RKO (cell line): ENCODE data around the gene TP63.
A peak's percentile ranks its signal among the peaks of the same experiment; 100 is the strongest.

Experiments
- DNase-seq: peaks from one replicate; pipeline ENCODE4 v3.0.0-alpha.2; 2016; ENCODE audit warnings: low spot score

Gene TP63

DNA sequence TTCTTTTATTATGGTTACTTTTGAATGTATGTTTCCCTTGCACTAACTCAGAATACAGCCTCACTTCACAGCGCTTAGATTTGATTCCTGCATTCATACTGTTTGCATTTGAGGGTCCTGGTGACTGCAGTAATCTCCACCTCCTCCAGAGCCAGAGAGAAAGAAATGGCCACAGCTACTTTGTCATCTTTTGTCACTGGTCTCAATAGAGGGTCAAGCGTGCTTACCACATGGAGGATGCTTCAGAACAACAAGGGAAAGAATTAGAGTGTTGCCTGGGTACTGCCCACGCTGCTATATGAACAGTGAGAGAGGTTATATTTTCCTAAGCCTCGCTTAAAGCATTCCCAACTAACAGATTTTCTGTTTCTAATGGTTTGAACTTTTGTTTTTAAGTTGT, 190.1 kb downstream of the TP63 start:
- no peak for DNase-seq

DNA sequence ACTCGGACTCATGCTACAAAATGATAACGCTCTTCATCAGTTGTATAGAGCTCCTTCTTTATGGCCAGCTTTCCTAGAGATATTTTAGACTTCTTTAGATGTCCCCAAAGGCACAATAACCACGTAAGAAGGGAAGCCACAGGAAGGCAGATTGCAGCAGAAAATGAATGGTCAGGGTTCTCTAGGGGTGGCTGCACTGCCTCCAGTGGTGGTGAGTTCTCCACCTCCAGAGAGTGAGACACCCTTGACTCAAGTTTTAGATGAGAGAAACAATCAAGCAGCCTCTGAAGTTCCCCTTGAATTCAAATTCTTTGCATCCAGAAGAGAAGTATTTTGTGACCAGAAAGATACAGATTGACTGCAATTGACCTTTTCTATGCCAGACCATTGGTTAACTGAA, 191.5 kb downstream of the TP63 start:
- peak; percentile 4 for DNase-seq

DNA sequence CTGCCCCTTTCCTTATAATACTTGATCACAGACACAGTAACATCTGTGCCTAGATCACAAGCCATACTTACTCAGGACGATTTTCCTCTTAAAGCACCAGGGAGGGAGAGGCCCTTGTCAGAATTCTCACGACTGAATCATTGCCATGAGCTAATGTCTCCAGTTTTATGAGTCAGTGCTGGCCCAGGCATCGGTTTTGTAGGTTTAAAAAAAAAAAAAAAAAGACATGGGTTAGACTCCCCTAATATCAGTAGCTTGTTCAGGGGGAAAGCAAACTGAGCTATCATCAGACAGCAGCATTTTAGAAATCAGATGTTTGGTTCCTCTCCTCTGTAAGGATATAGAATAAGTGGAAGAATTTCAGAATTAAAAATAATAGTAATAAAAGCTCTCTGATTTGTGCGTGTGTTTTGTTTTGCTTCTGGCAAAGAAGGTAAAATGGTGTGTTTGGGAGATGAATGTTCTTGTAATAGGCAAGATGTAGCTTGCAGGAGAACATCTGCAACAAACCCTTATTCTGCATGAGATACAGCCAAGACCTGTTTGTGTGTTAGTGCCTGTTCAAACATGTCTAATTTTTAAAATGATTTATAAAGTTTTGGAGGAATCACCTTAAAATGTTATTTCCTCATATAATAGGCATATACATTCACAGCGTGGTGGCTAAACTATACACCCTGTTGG, 193.6 kb downstream of the TP63 start:
- peak; percentile 79 for DNase-seq

DNA sequence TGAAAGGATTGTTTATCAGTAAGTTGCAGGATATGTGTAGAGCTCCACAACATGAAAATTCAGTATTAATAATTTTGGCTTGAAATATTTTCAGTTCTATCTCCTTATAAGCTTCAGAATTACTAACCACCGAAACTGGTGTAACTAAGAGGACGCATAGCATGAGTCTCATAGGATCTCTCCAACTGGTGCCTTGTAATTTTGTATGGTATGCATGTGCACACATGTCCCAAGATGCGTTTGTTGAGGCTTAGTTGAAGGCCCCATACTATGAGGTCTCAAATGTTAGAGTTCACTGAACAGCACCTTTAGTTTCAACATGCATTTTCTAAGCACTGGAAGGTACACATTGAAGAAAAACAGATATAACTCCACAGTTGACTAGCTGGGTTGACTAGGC, 195.4 kb downstream of the TP63 start:
- no peak for DNase-seq

DNA sequence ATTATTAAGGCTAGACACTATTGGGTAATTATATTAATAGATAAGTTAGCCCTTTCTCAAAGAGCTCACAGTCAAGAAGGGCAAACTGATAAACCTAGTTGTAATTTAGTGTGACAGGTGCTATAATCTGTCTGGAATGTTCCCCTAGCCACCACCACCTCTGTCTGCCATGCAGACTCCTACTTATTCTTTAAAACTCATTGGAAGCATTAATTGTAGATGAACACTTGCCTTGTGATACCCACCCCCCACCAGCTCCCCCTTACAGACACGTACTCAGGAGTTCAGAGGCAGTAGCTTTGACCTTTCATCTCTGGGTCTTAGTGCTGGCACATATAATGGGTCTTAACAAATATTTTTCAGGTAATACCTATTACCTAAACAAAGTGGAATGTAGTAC, 195.9 kb downstream of the TP63 start:
- DNase-seq, result no peak

DNA sequence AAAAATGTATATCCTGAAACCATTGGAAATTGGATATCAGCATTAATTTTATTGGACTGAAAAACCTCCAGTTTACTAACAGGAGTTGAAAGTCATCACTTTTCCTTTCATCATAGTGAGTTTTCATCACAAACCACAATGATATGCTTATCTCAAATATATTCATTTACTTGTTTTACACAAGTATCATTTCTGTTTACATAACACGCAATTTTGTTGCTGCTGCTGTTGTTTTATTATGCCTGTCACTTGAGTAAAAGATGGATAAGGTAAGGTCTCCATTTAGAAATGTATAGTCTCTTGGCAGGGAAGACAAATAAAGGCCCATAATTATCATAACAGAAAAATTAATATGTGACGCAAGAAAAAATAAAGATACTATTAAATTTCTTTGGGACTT, 199.2 kb downstream of the TP63 start:
- DNase-seq, result no peak

DNA sequence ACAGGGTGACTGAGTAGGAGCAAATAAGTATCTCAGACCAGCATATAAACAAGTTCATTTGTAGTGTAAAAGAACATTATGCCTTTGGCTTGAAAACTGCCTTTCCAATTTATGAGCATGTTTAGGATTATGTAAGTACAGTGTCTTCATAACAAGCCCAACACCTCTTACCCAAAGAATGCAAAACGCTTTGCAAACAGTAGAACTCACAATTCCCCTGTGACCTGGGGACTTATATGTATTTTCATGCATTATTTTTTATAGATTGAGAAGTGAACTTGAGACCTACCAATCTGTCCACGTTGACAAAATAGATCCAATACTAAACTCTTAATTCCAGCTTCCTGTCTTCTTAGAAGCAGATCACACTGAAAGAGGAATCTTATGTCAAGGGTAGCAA, 202.1 kb downstream of the TP63 start:
- DNase-seq, result no peak

DNA sequence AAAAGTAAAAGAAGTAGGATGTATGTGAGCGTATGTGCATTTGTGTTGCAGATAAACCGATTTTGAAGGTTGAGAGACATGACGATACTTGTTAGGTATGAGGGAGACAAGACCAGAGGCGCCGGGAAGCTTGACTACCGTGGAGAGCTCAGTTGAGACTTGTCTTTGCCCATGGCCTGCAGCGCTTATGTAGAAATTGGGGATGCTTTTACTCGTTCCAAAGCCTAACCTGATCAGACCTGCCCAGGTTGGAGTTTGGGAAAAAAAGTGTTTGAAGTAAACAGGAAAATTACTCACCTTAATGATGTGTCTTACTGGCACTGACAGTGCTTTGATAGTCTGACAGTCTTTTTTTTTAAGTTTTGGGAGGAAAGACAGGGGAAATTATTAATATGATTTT, 202.8 kb downstream of the TP63 start:
- DNase-seq, result no peak

DNA sequence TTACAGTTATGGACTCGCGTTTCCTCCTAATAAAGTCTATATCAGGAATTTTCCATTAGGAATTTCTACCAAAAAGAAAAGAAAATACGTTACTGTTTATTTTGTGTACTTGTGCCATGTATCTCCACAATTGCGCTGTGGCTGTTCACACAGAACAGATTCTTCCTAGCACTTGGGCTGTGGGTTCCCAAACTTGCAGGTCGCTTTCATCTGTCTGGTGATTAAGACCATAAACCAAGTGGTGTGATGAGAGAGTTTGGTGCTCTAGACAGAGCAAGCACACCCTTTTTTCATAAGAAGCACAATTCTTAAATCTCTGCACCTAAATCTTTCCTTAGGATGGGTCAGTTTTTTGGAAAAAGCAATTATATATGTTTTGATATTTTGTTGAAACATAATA, 203.3 kb downstream of the TP63 start:
- DNase-seq, result no peak

DNA sequence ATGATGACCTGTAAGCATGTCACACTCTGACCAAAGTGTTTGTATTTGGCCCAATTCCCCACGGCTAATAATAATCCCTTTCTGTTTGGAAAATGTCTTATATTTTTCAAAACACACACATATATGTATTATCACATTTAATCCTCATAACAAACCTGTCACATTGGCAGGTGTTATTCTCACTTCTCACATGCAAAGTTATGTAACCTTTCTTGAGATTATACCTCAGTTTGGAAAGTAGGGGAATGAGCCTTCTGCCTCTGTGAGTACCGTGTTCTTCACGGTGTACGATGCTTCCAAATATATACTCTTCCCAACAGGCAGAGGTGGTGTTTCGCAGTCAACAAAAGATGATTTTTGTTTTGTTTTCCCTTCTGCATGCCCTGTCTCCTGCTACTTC, 205.6 kb downstream of the TP63 start:
- no peak for DNase-seq

DNA sequence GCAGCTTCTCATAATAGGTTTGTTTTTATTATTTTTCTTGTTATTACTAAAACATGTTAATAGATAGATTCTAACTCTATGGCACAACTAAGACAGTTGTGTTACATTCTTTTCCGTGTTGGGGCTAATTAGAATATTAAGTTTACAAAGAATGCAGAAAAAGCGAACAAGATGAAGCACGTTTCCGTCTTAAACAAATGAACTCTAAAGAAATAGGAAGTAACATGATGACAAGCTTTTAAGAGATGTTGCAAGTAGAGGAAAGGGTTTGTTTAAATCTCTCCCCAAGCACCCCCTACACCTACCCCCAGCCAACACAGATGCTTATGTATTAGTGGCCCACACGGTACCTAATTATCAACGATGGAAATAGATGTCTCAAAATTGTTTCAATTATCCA, 207.1 kb downstream of the TP63 start:
- DNase-seq, result no peak

DNA sequence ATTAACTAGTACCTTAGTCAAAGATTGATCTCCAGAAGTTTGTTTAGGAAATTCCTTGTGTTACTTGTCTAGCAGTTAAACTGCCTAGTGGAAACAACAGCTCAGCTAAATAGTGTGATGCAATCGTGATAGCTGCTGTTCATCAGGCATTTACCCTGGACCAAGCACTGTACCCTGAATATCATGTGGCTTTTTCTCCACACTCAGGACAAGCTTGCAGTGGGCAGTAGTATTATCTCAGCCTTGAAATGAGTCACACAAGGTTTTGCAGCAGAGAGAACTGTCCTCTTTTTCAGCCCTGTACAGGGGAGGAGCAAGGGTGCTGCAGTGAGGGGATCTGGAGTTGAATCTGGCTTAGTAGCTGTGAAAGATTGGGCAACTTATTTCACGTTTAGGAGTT, 208.4 kb downstream of the TP63 start:
- no peak for DNase-seq

DNA sequence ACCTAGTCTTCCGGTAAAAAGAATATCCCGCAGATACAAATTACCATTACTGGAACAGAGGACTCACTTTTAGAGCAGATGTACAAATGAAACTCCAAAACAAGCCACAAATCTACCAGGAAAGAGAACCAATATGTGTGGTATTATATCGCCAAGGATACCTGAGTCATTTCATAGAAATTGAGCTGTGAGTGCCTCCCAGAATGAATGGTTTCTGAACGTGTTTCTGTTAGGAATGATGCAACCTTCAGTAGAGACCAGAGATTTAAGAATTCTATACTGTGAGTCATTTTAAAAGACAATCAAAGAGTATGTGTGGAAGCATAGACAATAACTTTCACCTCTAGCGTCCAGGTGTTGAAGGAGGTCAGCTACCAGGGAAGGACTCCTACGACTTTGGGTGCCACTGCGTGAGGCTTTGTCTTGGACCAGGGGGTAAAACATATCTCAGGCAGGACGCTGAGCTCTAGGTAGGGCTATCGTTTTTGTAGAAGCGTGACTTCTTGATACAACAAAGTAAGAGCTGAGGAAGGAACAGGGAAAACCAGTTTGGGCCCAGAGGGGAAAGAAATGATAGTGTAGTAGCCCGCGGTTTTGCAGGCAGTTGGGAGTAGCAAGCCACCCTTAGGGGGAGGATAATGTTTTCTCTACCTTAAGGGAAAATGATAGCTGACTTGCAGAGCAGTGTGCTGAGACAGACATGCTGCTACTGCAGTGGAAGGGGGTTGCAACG, 210.4 kb downstream of the TP63 start:
- no peak for DNase-seq

DNA sequence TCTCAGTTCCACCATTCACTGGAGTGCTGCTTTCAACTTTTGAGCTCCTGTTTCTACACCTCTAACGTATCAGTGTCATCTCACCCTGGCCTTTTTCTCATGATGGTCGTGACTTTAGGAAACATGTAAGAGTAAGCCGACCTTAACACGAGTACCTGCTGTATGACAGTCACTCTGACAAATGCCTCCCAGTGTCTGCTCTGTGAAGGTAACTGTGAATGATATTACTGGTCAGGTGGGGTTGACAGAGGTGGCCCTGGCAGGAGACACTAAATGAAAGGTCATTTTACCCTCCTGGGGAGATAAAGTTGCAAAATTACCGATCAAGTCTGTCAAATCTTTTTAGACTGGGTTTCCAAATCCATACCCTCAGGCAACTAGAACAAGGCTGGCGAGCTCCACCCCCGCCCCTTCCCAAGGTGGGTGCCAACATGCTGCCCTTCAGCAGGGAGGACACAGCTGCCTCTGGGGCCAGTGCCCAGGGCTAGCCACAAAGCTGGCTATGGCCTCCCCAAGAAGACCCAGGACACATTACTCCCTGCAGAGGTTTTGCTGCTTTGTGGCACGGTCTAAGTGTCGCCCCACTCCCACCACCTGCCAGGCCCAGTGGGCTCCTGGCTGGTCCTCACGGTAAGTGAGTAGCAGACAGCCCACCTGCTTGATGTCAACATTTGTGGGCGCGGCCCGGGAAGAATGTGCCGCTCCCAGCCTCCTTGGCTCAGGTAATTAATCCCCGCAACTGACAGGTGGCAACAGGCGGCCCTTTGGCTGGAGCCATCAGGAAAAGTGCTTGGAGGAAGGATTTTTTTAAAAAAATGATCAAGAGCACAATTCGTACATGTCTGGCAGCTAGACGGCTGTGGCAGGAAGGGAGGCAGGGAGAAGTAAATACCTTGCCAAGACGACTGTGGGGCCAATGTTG, 211.8 kb downstream of the TP63 start:
- DNase-seq, result no peak

DNA sequence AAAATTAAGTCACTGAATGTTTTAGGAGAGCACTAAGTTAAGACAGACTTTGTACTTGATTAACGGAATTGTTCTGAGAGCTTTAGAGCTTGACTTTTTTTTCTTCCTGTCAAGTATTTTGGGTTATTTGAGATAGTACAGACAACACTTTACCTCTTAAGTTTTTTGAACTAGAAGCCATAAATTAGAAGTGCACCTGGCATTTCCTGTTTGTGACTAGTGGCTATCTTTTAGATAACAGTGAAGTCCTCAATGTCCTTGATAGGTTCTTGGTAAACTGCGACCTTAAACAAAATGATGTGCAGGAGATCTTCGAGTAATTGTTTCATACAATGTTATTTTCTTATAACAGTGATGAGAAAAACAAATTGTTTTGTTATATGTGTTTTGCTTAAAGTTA, 213.9 kb downstream of the TP63 start:
- no peak for DNase-seq

DNA sequence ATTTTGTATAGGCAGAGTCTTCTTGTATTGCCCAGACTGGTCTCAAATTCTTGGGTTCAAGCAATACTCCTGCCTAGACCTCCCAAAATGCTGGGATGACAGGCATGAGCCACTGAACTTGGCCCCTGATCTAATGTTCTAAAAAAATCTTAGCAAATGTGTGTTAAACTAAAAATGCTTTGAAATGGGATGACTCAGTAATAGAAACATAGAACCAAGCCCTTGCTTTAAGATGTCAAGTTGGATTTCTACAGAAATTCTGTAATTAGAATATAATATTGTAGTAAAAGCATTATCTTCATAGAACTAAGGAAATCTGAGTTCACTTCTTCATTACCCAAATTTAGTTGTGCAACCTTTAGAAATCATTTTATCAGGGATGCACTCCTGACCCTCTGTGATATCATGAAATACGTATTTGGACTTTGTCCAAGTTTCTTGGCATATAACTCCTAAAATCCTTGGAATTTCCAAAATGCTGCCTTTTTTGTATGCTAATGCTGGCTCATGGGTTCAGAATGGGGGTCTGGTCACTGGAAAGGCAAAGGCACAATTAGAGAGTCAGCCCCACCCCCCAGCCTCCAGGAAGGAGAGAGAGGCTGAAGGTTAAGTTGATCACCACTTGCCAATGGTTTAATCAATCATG, 217.3 kb downstream of the TP63 start:
- DNase-seq, result no peak

DNA sequence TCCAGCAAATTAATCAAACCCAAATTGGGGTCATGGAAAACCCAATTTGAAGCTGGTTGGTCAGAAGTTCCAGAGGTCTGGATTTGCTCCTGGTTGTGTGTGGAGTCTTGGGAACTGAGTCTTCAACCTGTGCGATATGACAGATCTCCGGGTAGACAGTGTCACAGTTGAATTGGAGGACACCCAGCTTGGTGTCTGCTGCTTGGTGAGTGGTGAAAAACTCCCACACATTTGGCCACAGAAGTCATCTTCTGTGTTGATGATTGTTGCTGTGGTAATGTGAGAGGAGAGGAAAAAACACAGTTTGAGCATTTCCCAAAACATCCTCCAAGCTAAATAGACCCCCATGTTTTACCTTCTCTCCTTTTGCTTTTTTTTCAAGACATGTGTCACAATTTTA, 218.1 kb downstream of the TP63 start:
- no peak for DNase-seq

DNA sequence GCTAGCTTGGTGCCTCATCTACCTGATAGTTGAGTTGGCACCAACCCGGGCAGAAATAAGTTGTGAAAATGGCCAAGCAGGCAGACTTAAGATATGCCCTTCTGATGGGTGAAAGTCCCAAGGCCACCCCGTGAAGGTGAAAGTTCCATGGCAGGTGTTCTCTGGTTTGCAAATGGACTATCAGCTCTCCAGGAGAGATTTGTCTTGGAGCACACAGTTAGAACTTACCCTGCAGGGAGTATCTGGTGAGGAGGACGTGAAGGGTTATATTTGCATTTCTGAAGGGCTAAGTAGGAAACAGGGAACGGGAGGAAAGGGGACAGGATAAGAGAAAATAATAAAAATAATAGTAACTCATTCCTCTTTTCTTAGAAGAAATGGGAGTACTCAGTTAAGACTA, 220.5 kb downstream of the TP63 start:
- DNase-seq, result no peak

DNA sequence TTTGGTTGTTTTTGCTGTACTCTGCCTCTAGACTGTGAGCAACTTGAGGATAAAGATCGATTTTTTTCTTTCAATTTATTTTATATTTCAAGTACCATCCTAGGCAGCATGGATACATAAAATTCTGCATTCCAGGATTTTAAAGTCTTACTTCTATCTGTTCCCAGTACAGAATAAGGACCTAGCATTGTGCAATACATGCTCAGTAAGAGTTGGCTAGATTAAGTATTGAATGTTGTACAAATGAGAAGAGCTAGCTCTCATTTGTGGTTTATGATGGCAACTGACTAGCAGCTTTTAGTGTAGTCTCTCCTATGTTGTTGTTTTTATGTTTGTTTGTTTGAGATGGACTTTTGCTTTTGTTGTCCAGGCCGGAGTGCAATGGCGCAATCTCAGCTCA, 222.7 kb downstream of the TP63 start:
- no peak for DNase-seq

DNA sequence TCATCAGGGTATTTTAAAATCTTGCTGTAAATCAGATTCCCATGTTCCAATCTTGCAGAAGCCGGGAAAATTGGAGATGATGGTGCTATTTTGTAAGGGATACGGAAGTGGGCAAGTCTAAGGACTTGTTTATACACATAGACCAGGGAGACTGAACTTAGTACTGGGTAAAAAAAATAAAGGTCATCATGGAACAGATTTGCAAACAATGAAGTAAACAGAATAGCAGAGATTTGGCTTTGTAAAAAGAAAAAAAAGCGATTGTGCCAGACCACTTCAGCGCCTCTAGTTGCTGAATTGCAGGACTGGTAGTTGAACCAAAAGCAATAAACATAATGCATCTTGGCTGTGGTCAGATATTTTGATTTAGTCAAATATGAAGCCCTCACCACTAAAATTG, 229.1 kb downstream of the TP63 start:
- no peak for DNase-seq

DNA sequence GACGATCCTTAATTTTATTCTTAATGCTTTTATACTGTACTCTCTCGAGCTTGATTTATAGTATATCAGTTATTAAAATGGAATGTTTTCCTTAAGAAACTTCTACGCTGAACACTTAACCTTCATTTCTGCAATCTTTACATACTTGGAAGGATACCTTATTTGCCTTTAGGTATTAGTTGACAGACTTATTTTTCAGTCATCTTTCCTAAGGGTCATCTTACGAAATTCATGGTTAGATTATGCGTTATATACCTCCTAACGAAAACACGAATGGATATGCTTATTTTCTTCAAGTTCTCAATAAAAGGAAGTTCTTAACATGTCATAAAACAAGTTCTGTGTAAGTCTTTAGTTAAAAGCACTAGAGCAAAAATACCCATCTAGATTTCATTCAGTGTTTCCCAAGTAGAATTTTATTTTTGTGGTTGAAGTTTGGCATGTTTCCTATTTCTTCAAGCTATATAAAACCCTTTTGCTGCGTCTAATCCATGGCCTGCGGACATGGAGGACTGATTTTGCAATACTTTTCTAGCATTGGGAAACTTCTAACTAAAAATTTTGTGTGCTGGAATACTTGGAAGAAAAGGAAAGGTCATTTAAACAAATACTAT, 231.3 kb downstream of the TP63 start:
- no peak for DNase-seq

DNA sequence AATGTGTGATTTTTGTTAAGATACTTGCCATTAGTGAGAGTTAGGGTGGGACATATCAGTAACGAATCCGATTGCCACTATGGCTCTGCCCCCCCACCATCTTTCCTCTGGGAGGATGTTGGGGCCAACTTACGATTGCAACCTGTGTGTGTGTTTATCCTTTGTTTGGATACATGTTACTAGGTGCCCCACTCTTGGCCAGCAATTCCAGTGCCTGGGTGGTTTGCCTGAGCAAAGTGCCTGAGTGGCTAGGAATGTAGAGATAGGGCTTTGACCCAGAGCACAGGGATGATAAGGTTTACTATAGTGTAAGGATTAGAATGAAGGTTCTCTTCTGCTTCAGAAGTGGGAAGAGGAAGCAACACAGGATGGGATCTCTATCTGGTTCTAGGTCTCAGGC, 231.8 kb downstream of the TP63 start:
- no peak for DNase-seq
